Lower leg skin (tissue), 4 donors: Measurements from ENCODE around the gene ATG5. TPM values are rescaled to one million over a fixed set of nuclear protein-coding genes. Genes with fewer than 3 reads are reported as not detected.

ENCODE experiments used
- DNase-seq, 2 donors: peaks; one replicate each; pipeline ENCODE4 v3.0.0-alpha.2; 2019; ENCODE audit warnings: low spot score in 2 of 2
- H3K4me3 ChIP-seq: fragments of 200-600 bp; sonication (generic); 2 replicates; pipeline ENCODE4 v1.5.1; 2017; ENCODE audit warnings: mild to moderate bottlenecking, low read depth; ENCODE audit not compliant: poor library complexity, severe bottlenecking
- POLR2A ChIP-seq, 2 donors: fragments of 450-650 bp; IDR thresholded peaks; one replicate each; pipeline ENCODE4 v1.6.1; 2016 to 2017; ENCODE audit warnings: antibody characterized with exemption in 2 of 2, mild to moderate bottlenecking in 1 of 2, moderate library complexity in 1 of 2
- WGBS, 2 donors: methylation state at CpG; one replicate each; pipeline ENCODE4 v1.1.5; 2018; 5-methylcytosine and 5-hydroxymethylcytosine counted together
- intact Hi-C: fragments of 100-400 bp; cut with DNase I; formaldehyde crosslinking; loops from one replicate; pipeline ENCODE4 v1.15.0; 2023; ENCODE audit warnings: low total_unique reads
- total RNA-seq, 4 donors: library from RNA; depleted of rRNA; stranded (reverse); fragments of >200 nt; gene quantifications; one replicate each; pipeline ENCODE4 v1.1.0, GENCODE V29; 2016
- TF ChIP-seq, protein P1 (sequence below), 3 donors: fragments of 450-650 bp; IDR thresholded peaks; one replicate each; pipeline ENCODE4 v1.5.1; 2016; ENCODE audit warnings: antibody characterized with exemption in 3 of 3, mild to moderate bottlenecking in 3 of 3, moderate library complexity in 2 of 3

The ATG5 gene
- total RNA-seq, 4 donors from 2014 or later: 15.5 to 19.4 (median 16.7) TPM

DNA sequence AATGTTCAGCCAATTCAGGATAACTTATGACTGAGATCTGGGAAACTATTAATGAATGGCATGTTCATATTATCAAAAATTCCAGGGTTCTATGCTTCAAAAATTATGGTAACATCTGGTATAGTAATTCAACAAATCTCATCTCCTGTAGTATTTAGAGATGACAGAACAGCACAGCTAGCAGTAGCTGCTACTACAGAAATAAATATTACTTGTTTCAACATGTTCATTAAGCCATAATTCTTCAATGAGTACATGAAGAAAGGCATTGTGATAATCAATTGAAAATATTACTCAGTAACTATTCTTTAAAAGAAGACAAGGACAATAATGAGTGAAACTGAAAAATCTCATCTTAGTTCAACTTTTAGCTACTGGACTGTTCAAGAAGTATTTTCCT is 66.8 kb downstream of the ATG5 start:
- intact Hi-C loops: no loop called here
- no peak overlapping the region for H3K4me3 ChIP-seq
- no peak for DNase-seq
- TF ChIP-seq, protein P1, sequence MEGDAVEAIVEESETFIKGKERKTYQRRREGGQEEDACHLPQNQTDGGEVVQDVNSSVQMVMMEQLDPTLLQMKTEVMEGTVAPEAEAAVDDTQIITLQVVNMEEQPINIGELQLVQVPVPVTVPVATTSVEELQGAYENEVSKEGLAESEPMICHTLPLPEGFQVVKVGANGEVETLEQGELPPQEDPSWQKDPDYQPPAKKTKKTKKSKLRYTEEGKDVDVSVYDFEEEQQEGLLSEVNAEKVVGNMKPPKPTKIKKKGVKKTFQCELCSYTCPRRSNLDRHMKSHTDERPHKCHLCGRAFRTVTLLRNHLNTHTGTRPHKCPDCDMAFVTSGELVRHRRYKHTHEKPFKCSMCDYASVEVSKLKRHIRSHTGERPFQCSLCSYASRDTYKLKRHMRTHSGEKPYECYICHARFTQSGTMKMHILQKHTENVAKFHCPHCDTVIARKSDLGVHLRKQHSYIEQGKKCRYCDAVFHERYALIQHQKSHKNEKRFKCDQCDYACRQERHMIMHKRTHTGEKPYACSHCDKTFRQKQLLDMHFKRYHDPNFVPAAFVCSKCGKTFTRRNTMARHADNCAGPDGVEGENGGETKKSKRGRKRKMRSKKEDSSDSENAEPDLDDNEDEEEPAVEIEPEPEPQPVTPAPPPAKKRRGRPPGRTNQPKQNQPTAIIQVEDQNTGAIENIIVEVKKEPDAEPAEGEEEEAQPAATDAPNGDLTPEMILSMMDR (IDR thresholded peaks at IDR 0.05): no peak

GRCh38 chr6:106257195-106257594 is 68.4 kb downstream of the ATG5 start:
- 71 to 79% methylated on average over 2 of the region's 2 CpGs for WGBS, 2 donors
- intact Hi-C loops: no loop called here
- no peak overlapping the region for H3K4me3 ChIP-seq
- no peak for TF ChIP-seq POLR2A (IDR thresholded peaks at IDR 0.05)
- TF ChIP-seq, protein P1 (IDR thresholded peaks at IDR 0.05): no peak
- DNase-seq: no peak

DNA sequence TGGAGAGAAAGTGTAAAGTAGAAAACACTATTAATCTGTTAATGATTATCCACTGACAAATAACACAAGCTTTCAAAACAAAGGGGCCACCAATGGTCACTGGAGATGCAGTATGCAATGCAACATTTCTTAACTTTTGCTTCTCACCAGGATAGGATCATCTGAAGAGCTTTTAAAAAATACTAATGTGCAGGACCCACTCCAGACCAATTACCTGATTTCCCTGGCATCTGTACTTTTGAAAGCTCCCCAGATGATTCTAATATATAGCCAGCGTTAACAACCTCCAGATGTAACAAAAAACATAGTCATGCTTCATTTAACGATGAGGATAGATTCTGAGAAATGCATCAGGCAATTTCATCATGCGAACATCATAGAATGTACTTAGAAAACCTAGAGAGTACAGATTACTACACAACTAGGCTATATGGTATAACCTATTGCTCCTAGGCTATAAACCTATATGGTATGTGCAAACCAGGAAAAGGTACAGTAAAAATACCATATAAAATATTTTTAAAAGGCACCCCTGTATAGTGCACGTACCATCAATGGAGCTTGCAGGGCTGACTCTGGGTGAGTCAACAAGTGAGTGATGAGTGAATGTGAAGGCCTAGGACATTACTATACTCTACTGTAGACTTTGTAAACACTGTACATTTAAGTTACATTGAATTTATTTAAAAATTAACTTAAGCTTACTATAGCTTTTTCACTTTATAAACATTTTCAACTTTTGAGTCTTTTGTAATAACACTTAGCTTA is 69.2 kb downstream of the ATG5 start:
- no peak overlapping the region for H3K4me3 ChIP-seq
- intact Hi-C loops: no loop called here
- no peak for DNase-seq
- 85 to 86% methylated on average over 4 of the region's 4 CpGs for WGBS, 2 donors
- TF ChIP-seq, protein P1 (IDR thresholded peaks at IDR 0.05): no peak
- no peak for TF ChIP-seq POLR2A (IDR thresholded peaks at IDR 0.05)

DNA sequence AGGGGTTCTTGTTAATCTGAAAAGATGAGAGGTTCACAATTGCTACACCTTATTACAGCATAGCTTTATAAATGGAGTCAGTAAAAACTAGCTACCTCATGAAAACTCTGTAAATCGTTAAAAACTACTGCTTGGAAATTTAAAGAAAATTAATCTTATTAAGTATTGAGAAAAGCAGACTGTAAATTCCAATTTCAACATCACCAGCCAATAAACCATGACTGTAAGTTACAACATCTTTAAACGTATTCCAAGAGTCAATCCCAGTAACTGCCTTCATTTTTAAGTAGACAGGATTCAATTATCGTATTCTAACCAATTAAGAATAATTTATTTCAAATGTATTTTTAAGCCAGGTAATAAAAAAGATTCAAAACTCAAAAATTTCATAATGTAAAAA is 70.3 kb downstream of the ATG5 start:
- no peak overlapping the region for H3K4me3 ChIP-seq
- intact Hi-C loops: no loop called here
- 78 to 79% methylated on average over 3 of the region's 3 CpGs for WGBS, 2 donors
- no peak for DNase-seq
- TF ChIP-seq, protein P1 (IDR thresholded peaks at IDR 0.05): no peak
- no peak for TF ChIP-seq POLR2A (IDR thresholded peaks at IDR 0.05)

DNA sequence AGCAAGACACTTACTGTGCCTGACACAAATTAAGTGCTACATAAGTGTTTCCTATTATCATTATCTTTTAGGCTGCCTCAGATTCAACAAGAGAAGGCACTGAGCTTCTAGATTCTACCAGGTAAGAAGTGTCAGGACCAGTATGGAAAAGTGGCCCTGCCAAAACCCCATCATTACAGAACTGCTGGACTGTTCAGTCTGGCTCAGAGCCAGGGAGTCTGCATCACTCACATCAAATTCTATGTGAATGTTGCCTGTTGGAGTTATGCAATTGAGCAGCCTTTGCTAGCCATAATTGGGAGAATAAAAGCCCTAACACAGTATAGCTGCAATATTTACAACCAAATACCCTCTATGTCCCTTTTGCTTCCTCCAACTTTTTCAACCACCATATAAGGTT is 70.9 kb downstream of the ATG5 start:
- intact Hi-C loops: no loop called here
- H3K4me3 ChIP-seq: no peak overlapping the region
- DNase-seq: no peak
- no peak for TF ChIP-seq POLR2A (IDR thresholded peaks at IDR 0.05)
- TF ChIP-seq, protein P1 (IDR thresholded peaks at IDR 0.05): no peak

GRCh38 chr6:106253731-106254130 is 71.8 kb downstream of the ATG5 start:
- no peak for DNase-seq
- intact Hi-C loops: no loop called here
- no peak for TF ChIP-seq POLR2A (IDR thresholded peaks at IDR 0.05)
- TF ChIP-seq, protein P1 (IDR thresholded peaks at IDR 0.05): no peak
- H3K4me3 ChIP-seq: no peak overlapping the region
- WGBS, 2 donors: 93 to 100% methylated on average over 1 of the region's 1 CpG
